CD1c-positive myeloid dendritic cell (primary cell): ENCODE results near the gene EML3.
"Not testable (repeated sequence)": the region's sequence is repeated elsewhere in the genome, so short reads cannot be mapped to it uniquely, and the experiment has no call there.

Experiments used
- DNase-seq: peaks from one replicate; pipeline ENCODE4 v3.0.0-alpha.2; 2016; ENCODE audit errors: extremely low spot score

The EML3 gene

DNA sequence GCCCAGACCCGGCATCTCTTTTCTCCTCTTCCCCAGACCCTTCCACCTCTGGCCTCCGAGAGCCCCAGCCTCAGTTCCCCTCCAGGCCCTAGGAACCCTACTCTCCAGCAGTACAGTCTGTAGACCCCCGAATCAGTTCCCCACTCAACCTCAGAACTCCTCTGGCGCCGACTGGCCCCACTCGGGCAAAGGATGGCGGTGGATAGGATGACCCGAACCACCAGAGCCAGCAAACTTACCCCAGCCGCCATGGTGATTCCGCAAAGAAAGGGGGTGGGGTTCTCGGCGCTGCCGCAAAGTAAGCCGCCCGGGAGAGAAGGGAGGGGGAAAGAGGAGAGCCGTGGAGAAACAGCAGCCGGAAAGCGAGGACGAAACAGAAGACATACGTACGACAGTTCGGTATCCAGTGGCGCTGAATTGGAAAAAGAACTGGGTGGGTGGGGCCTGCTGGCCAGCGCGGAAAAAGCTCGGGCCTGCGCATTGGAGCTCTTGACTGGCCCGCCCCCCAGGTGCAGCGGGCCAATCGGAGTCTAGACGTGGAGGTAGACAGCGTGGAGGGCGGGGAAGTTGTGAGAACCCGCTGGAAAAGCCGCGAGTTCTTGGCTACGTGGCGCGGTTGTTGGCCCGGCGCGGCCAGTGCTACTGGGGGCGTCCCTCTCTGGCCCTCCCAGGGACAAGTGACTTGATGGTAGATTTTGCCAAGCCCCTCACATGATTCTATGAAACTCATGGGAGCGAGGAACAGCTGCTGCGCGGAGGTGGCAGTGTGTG lies 38.8 kb downstream of the EML3 start, which contains the start of gene EEF1G:
Gene EEF1G, minus strand, starts transcription at position 300 of the 771 bp plus-strand sequence. Its CDS starts 49 bp downstream, at position 251.
- DNase-seq: peak; percentile 100

DNA sequence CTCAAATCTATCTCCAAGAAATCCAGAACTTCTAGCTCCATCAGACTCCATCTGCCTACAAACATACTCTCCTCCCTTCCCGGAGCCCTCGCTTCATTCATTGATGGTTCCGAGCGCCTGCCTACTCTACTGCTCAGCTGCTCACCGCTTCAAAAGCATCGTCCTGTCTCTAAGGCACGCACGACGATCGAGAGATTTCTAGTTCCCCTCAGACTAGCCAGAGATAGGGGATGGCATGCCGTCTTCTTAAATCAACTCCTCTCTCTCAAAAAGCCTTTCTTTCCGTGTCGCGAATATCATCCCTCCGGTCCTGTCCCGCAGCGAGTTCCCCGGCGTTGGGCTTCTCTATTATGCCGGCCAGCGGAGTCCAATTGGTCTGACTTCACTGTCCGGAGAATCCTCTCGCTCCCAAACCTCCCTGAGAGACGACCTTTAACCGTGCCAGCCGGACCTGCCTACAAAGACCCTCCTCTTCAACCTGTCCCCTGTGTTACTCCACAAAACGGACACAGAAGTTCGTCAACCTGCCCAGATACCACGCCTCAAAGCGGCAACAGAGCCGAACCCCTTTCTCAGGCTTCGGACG lies 39.5 kb downstream of the EML3 start:
- DNase-seq: peak; percentile 19

DNA sequence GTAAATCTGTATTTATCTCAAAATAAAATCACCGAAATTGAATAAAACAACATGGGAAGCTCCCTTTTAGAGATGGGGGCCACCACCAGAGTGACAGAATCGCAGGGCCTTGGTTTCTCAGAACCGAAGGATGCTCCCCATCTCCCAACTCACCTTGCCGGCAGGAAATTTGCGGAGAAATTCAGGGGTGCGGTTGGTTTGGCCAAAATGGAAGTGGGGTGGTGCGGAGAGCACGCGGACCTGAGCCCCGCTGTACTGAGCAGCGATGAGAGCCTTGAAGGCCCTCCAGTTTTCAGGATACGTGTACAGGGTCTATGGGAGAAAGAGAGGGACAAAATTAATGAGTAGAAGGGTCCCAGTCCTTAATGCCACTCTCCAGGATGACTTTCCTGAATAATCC lies 40.1 kb downstream of the EML3 start:
- no peak for DNase-seq

DNA sequence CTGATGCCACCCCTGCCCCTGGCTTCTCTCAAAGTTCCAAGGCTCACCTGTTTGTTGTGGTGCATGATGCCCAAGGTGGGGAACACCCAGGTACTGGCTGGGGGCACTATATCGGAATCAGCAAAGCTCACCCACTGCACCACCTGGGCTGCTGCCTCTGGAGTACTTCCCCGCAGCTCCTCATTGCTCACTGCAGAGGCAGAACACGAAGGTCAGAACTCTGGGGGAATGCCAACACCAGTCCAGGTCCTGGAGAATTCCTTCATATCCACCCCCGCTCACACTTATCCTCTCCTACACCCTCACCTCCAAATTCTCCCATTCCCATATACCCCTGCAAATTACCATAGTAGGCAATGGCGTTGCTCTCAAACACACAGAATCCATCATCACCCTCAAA lies 41.1 kb downstream of the EML3 start:
- not testable (repeated sequence) for DNase-seq

DNA sequence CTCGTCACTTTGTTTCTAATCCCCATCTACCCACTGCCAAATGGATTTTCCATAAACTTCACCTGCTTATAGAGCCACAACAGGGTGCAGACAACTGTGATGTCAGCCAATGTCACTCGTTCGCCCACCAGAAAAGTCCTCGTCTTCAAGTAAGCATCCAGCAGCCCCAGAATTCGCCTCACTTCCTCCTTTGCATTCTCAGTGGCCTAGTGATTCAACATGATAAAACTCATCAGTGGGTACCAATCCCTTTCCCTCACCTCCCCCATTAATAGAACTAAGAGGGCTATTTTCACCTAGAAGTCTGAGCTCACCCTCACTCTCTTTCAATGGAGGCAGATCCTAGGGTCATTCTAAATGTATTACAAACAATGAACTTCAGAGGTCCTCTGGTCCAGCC lies 41.7 kb downstream of the EML3 start:
- DNase-seq: not testable (repeated sequence)

DNA sequence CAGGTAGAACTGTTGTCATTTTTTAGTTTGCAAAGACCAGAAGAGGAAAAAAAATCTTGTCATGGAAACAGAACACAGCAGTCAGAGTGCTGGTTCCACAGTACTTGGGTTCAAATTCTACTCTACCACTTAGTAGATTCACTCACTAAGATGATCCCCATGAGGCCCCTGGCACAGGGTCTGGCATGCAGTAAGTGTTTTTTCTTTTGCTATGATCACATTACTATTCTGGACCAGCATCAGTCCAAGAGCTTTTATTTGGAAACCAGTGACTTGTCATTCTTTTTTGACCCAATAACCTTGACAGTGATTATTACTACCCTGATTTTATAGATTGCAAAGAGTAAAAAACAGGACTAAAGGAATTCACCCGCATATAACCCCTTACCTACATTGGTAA lies 43.0 kb downstream of the EML3 start:
- DNase-seq: no peak

DNA sequence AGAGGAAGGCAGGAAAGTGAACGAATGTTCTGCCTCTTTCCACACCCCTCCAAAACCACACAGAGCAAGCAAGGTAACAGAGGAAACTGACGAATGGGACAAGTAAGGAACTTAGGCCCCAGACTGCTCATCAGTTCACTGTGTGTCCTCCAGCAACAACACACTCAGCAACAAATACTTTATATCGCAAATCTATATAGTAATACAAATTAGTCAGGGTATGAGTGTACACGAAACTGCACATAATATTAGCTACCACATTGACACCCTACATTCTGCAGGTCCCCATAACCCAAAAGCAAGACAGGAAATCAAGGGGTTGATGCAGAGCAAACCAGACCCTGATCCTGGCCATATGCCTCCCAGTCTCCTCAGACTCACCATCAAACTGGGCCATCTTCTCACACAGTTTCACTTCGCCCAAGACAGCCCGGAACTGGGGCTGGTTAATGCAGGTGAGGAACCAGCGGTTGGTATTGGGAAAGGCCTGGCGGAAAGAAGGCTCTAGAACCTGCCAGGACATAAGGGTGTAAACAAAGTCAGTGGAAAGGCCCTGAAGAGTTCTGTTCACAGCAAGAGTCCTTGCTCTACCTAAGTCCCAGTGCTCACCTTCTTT lies 45.4 kb downstream of the EML3 start:
- DNase-seq: no peak

DNA sequence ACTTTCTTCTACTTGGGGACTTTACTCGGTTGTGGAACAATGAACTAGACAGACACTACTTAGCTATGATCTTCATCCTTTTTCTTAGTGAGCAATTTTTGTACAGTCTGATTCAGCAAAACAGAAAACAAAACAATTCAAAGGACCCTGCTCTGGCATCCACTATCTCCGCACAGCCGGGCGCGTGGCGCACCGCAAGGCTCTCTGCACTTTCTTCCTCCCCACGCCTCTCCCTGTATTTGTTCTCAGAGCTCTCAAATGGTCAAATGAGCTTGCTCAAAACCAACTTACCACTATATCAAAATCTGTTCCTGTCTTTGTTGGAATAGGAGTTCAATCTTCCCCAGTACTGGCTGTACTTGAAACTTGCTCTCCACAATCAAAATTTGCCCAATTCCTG lies 46.3 kb downstream of the EML3 start:
- DNase-seq: no peak

DNA sequence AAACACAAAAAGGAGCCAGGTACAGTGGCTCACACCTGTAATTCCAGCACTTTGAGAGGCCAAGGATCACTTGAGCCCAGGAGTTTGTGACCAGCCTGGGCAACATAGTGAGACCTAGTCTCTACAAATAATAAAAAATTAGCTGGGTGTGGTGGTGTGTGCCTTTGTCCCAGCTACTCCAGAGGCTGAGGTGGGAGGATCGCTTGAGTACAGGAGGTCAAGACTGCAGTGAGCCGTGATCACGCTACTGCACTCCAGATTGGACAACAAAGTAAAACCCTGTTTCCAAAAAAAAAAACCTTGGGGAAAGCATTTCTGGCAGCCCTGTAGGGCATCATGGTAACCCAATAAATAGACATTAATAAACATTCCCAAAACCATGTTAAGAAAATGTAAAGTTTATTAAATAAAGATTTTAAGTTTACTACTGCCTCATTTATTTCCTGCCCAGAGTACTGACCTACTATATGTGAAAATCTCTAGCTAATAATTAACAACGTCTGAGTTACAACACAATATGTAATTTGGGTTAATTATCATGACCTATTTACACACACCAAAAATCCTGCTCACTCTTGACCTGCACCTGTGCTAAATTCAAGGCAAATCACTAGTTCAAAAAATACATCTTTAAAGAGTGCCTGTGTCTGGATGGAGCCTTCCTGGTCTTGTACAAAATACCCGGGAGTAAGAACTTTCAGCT lies 47.3 kb downstream of the EML3 start:
- DNase-seq: no peak

DNA sequence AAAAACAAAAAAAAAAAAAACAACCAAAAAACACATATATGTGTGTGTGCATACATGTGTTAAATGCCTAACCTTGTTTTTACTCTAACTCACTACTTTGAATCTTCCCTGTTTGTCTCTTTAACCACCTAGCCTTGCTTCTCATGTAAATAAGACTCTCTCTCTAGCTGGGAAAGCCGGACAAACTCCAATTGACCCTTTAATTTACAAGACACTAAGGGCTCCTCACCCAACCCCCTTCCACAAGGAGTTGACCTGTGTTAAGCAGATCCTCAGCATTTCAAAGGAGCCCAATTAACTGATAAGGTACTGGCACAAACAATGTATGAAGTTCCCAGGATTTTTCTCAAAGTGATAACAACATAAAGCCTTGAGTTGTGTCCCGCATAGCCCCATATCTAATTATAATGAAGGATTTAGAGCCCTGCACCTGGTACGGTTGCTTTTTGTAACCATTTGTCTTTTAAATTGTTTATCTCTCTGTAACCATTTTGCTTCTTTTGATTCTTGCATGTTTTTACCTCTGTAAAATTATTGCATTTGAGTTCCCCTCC lies 50.8 kb downstream of the EML3 start:
- DNase-seq: not testable (repeated sequence)

DNA sequence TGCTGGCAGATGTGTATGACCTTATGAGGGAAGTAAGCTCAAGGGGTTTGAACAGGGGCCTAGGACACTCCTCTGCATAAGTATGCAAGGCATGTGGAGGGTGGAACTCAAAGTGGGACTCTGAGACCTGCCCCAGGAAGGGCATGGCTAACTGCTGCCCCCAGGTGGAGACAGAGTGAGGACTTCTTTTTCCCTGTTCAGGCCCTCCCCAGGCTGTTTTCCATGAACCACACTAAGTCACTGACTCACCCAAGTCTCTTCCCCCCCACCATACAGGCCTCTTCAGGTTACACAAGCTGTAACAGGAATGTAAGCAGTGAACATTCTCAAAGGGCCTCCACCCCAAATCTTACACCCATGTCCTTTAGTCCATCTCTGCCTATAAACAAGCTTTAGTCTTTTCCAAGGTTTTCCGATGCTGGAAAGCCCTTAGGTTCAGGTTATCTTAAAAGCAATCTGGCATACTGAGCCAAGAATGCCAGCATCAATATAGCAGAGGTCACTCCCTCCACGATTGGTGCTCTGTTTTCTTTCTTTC lies 51.9 kb downstream of the EML3 start:
- DNase-seq: peak; percentile 88

DNA sequence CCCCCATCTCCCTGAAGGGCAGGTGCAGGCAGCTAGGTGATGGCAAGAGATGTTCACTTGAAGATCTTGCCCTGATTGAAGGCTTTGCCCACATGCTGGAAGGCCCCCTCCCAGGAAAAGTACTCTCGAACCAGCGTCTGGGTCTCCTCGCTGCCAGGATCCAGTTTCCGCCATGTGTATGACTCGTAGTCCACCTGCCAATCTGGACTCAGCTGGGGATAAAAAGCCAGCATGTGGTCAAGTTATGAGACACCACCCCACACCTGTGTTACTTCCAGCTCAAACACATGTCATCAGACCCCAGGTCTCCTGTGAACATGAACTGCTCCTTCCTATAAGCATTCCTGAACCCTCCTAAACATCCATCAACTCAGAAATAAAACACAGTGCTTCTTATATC lies 52.9 kb downstream of the EML3 start:
- DNase-seq: not testable (repeated sequence)

DNA sequence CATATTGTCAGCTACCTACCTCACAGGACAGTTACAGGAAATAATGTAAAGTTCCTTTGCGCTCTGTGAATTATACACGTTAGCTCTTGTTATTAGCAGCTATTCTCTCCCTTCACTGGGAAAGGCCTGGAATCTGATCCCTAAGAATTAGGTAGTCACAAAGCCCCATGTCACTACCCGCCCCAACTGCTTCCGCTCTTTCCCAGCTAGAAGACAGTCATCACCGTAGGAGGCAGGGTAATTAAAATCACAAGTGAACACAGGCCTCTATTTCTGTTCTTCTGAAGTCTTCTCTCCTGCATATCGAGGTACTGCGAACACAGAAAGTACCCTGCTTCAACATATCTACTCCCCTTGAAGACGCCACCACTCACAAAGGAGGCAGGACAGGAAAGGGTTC lies 53.4 kb downstream of the EML3 start:
- no peak for DNase-seq

DNA sequence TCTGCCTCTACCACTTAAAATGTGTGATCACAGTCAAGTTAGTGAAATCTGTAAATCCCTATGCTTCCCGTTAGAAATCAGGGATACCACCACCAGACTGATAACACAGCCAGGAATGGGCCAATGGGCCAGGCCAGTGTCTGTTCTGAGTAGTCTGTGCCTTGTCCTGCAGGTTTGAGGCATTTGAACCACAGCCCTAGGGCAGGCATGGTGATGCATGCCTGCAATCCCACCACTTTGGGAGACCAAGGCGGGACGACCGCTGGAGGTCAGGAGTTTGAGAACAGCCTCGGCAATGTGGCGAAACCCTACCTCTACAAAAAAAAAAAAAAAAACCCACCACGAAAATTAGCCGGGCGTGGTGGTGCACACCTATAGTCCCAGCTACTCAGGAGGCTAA lies 53.9 kb downstream of the EML3 start:
- DNase-seq: no peak

DNA sequence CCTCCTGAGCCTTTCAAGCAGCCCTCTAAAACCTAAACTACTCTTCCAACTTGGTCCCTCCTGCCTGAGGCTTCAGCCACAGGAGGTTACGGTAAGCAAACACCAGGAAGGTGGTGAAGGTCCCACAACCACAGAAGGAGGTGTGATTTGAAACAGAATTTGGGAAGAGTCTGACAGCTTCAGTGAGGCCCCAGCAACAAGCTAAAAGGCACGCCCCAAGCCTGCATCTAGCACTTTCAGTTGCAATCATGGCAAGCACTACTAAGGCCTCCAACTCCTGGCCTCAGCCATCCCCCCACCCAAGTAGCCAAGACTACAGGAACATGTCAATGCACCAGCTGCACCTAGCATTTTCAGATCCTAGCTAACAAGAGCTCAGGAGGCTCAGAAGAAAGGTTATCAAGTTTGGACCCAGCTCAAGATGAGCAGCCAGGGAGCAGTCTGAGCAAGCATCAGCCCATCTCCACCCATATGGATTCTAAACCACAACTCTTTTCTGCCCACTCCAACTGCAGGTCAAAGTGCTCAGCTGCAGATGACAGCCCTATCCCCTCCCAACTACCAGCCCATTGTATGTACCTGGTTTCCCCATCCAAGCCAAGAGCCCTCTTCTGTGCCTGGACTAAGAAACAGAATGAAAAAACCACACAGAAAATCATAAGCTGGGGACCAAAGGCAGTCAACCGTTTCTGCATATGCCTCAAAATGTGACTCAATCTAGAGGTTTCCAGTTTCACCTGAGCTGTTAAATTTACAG lies 55.5 kb downstream of the EML3 start:
- no peak for DNase-seq

DNA sequence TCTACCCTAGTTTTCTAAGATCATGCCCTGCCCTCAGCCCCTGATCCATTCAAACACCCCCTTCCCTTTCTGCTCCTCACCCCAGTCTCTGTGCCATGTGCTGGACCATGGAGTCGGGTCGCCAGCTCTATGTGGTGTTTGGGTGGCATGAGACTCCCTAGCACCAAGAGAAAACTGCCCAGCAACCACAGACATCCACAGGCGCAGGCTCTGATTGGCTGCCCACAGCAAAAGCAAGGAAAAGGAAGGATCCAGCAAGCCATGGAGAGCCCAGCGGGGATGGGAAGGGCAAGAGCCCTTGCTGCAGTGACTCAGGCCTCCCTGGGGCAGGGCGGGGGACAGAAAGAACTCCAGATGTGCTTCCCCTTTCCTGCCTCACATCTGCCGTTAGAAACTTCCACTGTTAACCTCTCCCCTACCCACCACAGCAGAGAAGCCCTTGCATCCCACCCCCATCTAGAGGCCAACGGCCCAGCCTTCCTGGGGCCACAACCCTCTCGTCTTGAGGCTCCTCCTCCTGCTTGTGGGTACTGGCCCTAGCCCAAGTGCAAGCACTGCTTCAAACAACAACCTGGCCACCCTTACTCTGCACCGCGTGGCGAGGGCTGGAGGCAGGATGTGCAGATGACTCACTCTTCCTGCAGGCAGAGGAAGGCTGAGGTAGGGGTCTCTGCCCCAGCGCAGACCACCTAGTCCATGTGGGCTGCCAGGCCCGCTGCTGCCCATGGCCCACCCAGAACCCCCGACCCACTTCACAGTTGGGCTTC lies 56.3 kb downstream of the EML3 start:
- DNase-seq: peak; percentile 92

DNA sequence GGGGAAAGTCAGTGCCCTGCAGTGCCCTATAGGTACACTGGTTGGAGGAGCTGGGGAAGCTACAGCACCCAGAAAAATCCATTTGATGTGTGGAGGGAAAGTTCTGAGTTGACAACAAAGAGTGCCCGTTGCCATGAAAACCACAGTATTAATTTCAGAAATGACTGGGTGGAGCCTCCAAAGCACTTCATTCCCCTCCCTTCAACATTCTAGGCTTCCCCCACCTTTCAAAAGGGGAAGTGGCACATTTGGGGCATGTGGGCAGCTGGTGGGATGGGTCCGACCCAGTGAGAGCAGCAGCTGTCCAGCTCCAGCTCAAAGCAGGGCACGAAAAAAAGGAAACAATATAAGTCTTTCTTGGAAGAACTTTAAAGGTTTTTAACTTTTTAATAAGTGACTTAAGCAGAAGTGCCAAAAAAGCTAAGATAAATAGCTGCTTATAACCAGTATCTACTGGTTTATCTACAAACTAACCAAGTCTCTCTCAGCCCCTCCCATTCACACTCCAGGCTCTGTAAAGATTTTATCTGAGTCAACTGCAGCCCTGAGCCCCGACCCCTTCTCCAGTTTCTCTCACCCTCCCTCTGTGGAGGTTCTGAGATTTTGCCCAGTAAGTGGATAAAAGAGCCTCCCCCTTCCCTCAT lies 57.0 kb downstream of the EML3 start:
- DNase-seq: peak; percentile 97

DNA sequence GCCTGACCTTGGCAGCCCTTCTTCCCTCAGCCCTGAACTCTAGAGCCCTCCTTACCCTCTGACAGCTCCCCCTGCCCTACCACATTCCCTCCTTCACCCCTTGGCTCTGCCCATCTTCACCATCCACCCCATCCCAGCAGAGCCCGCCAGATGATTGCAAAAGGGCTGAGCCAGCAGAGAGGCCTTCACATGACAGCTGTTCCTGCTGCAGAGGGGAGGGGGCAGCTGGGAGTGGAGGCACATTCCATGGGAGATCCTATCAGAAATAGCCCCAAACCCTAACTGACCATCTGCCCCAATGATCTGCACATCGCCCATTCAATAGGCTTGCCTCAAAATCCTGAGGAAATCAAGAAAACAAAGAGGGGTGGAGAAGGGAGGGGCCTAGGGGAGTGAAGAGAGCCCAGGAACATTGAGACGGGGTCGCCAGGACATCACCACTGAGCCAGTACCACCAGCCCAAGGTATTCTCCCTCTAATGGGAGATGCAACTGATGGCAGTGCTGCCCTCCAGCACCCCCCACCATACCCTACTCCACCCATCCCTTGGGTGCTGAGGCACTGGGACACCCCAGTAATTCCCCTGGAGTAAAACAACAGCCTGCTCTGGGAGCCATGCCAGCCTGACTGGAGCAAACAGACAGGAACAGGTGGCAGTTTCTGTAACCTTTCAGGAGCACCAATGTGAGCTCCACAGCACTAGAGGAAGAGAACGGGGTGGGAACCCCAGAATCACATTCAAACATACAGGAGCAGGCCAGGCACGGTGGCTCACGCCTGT lies 58.0 kb downstream of the EML3 start:
- DNase-seq: no peak

DNA sequence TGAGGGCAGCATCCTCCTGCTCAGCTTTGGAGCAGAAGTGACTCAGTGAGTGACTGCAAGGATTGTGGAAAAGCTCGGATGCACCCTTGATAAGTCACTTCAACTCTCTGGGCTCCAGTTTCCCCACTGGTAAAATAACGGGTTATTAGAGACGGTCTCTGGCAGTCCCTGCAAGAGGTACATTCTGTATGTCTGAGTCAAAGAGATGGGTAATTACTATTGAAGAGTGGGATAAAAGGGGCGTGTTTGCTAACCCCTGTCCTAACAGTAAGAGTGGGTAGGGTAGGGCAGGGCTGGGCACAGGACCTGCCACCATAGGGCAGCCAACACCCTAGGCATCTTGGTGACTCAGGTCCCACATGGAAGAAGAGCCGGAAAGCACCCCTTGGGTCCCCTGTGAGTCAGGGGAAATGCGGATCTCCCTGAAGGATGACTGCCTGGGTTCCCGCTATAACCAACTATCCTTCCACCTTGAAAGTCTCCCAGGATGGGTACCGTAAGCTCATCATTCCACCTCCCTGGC lies 58.7 kb downstream of the EML3 start:
- DNase-seq: peak; percentile 83
